Glomerular endothelial cell (primary cell): Measurements from ENCODE around the gene LSM4. TPM values are rescaled to one million over a fixed set of nuclear protein-coding genes. Genes with fewer than 3 reads are reported as not detected.
"Not testable (repeated sequence)": the region's sequence is repeated elsewhere in the genome, so short reads cannot be mapped to it uniquely, and the experiment has no call there.

Experiments
- DNase-seq: peaks from one replicate; pipeline ENCODE4 v3.0.0-alpha.2; 2011; ENCODE audit warnings: low read depth, low spot score; ENCODE audit errors: extremely low read depth
- total RNA-seq: library from RNA; depleted of rRNA; stranded (reverse); fragments of >200 nt; gene quantifications from 2 replicates; pipeline ENCODE4 v1.2.3, GENCODE V29; 2015

LSM4 gene
- total RNA-seq = 201 and 204 TPM in 2 replicates

DNA sequence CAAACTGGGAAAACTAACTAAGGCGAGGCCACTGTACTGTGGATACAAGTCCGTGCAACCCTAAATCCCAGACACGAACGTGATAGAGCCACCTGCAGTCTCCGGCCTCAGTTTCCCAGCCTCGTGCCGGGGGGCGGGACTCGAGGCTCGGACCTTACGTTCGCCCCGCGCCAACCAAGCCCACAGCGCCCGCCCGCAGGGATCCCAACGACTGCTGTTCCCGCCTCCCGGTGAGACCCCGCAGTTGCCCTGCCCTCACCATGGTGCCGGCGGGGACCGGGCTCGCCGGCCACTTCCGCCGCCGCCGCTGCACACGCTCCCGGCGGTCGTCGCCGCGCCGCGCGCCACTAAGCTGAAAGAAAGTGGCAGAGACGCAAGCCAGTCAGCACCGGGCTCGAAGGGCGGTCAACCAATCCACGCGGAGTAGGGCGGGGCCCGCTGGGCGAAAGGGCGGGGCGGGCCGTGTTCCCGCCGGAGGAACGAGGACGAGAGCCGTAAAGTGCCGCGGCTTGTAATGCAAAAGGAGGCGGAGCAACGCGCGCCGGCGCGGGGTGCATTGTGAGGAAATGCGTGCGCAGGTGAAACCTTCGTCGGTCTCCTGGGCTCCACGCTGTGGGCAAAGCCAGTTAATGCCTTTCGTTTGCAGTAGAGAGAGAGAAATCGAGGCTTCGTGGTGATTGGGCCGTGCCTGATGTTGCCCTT, at the start of gene LSM4:
TSS of gene LSM4 (minus strand) at position 318 of the 702 bp plus-strand sequence. CDS start at position 262, 56 bp downstream.
- no peak for DNase-seq

DNA sequence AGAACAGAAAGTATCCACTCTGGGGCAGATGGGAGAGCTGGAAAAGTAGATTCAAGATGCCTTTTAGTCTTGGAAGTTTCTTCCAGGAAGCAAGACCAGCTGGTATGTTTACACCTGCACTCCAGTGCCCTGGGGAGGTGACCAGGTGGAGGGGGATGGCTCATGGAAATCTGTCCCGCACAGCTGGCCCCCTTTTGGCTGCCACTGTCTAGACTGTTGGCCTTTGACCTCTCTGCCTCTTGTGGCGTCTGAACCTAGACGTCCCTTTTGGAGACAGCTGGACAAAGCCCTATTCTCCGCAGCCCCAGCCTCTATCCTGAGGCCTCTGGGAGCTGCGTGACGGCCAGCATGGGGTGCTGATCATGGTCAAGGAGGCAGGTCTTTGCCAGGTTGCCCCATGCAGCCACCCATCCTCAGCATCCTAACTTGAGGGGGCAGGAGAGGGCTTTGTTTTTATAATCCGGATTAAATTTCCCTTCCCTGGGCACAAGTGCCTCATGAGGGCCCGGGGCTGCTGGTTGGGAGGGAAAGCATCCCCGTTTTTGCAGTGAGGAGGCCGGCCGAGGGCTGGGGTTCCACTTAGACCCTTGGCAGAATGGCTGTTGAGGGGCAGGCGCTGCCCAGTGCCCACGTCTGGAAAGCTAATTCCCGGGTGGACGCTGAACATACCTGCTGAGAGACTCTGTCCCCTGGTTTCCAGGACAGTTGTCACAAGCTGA, 45.8 kb upstream of the LSM4 start:
- no peak for DNase-seq

DNA sequence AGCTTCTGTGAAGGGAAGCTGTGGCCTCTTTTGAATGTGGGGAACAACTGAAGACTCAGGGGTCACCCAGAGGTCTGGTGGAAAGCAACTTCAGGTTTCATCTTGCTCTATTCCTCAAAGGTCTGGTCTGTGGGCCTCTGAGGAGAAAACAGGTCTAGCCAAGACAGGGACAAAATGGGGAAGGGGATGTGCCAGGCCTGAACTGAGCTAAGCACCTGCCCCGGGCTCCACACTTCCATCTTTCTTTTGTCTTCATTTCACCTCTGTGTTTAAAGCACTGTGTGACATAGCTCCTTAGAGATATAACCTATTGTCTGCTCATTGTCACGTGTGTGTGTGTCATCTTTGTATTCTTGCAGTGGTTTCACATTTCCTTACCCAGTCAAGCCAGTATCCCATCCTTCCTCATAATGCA, 43.2 kb upstream of the LSM4 start:
- DNase-seq = no peak

GRCh38 chr19:18364826-18365528, 42.1 kb upstream of the LSM4 start:
- peak; percentile 100 for DNase-seq

DNA sequence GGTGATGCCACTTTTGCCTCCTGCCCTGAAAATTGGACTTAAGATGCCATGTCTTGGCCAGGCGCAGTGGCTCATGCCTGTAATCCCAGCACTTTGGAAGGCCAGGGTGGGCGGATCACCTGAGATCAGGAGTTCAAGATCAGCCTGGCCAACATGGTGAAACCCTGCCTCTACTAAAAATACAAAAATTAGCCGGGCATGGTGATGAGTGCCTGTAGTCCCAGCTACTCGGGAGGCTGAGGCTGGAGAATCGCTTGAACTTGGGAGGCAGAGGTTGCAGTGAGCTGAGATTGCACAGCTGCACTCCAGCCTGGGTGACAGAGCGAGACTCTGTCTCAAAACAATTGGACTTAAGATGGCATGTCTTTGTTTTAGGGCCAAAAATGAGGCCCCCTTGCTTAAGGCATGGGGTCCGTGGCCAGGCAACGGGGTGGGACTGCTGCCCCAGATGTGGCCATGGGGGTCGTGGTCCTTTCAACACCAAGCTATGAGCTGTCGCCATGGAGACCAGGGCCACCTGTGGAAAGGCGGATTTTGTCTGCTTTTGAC, 41.5 kb upstream of the LSM4 start:
- not testable (repeated sequence) for DNase-seq

DNA sequence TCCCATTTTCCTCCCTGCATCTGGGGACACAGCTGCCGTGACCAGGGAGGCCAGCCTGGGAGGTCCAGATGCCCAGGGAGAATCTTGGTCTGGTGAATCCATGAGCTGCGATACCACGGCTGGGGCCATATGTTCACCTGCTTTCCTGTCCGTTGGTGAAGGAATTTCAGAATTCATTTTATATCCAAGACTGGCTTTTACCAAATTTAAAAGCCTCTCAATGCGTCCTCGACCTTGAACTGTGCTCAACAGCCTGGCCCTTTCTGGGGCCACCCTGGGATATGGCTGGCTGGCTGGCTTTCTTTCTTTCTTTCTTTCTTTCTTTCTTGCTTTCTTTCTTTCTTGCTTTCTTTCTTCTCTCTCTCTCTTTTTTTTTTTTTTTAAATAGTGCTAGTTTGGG, 40.9 kb upstream of the LSM4 start:
- no peak for DNase-seq

GRCh38 chr19:18362934-18363542, 40.2 kb upstream of the LSM4 start:
- DNase-seq = no peak

DNA sequence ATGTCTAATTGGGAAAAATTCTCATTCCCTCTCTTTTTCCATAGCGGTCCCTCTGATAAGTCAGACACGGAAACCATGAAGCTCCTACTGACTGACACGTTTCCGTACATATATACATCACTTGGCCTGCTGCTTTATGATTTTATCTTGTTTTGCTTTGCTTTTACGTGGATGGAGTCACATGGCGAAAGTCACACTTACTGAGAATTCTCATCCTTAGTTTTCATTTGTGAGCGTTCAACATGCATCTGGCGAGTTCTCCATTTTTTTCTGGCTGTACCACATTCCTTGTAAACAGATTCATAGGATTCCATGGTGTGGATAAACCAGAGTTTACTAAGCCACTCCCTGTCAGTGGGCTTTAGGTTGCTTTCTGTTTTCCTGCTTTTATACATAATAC, 38.8 kb upstream of the LSM4 start:
- no peak for DNase-seq

- DNase-seq = no peak
Measured at GRCh38 chr19:18357041-18357440, 34.2 kb upstream of the LSM4 start.

- not testable (repeated sequence) for DNase-seq
Measured at GRCh38 chr19:18354743-18355142, 31.9 kb upstream of the LSM4 start.

DNA sequence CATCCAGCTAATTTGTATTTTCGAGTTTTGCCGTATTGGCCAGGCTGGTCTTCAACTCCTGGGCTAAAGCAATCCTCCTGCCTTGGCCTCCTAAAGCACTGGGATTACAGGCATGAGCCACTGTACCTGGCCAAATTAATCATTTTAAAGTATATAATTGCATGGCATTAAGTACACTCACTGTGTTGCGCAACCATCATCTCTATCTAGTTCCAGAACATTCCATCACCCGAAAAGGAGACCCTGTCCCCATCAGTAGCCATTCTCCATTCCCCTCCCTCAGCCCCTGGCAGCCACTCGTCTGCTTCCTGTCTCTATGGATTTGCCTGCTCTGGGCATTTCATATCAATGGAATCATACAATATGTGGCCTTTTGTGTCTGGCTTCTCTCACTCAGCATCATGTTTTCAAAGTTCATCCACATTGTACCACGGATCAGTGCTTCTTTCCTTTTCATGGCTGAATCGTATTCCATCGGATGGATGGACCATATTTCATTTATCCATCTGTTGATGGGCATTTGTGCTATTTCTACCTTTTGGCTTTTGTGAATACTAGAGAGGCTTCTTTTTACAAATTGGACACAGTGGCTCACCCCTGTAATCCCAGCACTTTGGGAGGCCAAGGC, 30.6 kb upstream of the LSM4 start:
- no peak for DNase-seq

DNA sequence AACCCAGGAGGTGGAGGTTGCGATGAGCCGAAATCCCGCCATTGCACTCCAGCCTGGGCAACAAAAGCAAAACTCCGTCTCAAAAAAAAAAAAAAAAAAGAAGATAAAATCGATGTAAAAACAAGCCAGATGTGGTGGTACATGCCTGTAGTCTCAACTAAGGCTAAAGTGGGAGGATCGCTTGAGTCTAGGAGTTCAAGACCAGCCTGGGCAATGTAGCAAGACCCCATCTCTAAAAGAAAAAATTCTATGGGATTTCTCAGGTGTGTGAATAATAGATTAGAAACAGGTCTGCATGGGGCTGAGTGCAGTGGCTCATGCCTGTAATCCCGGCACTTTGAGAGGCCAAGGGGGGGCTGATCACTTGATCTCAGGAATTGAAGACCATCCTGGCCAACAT, 28.7 kb upstream of the LSM4 start:
- no peak for DNase-seq

- DNase-seq = no peak
Measured at GRCh38 chr19:18350490-18350889, 27.6 kb upstream of the LSM4 start.

GRCh38 chr19:18349524-18350128, 26.8 kb upstream of the LSM4 start:
- DNase-seq = no peak

- DNase-seq = not testable (repeated sequence)
Measured at GRCh38 chr19:18348818-18349339, 26.0 kb upstream of the LSM4 start.

DNA sequence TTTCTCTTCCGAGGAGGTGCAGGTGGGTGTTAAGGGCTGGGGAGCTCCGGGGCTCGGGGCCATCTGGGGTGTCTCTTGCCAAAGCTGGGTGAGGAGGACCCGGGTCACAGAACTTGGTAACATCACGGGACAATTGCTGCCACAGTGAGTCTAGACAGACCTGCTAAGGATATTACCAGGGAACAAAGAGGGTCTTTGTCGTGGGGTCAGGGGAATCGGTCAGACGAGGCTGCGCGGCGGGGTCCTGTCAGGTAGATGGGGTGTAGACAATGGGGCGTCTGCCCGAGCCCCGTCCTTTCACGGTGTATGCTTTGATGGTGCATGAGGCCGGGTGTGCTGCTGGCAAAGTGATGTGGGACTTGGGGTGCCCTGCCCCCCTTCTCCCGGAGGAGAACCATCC, 25.3 kb upstream of the LSM4 start:
- no peak for DNase-seq

GRCh38 chr19:18346091-18346490, 23.2 kb upstream of the LSM4 start:
- no peak for DNase-seq

DNA sequence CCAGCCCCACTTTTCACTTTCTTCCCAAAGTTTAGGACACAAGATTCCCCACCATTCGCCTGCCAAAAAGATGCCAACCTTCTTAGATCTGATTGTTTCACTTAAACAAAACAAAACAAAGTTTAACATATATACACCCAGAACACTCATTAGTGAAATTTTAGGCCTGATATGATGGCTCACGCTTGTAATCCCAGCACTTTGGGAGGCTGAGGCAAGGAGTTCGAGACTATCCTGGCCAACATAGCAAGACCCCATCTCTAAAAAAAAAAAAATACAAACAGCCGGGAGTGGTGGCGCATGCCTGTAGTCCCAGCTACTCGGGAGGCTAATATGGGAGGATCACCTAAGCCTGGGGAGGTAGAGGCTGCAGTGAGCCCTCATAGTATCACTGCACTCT, 22.4 kb upstream of the LSM4 start:
- no peak for DNase-seq

DNA sequence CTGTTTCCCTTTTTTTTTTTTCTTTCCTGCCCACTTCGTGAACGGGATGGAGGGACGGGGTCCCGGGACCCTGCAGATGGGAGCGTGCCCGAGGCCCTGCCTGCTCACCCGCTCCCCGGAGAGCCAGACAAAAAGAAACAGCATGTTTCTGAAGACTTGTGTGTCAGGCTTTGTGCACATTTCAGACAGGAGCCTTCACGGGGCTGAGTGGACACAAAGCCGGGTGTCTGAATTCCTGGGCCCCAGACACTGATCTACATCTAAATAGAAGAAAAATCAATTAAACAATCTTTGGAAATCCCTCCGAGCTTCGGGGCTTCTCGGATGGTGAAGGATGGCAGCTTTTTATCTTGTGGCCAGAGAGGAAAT, 21.7 kb upstream of the LSM4 start:
- DNase-seq = no peak

DNA sequence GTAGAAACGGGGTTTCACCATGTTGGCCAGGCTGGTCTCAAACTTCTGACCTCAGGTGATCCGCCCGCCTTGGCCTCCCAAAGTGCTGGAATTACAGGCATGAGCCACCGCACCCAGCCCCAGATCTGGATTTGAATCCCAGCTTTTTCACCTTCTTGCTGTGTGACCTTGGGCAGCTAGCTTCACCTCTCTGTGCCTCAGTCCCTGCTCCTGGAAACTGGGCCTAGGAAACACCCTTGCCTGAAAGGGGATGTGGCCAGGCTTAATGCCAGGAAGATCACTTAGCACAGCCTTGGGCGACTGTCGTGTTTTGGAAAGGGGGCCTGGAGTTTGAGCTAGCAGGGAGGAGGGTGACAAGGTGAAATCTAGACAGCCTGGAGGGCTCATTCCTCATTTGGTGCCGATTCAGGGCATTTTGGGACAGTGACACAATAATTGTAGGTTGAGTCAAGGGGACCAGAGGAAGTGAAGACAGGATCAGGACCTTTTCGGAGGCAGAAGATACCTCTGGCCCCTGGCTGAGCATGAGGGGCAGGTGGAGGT, 19.3 kb upstream of the LSM4 start:
- no peak for DNase-seq
